ENCODE measurements around the gene PTPRN2.

- TF ChIP-seq POLR2AphosphoS5 (IDR thresholded peaks at IDR 0.05; ENCODE audit: insufficient read depth, low read depth, low read length) (no peak), CTCF (IDR thresholded peaks at IDR 0.05; ENCODE audit: extremely low read depth in 1 of 2, insufficient read depth in 1 of 2, low read depth in 1 of 2, low read length in 2 of 2) (no peak)
Measured at GRCh38 chr7:157822688-157823031, 765.0 kb downstream of the PTPRN2 start.

All from endothelial cell of umbilical vein (primary cell).